Chondrocyte (in vitro differentiated cells): ENCODE measurements around the gene AURKAIP1. TPM values are rescaled to one million over a fixed set of nuclear protein-coding genes. Genes with fewer than 3 reads are reported as not detected.

Experiments
- DNase-seq: peaks from one replicate; pipeline ENCODE4 v3.0.0; 2021; ENCODE audit warnings: mixed read lengths, low spot score
- H3K27ac Mint-ChIP-seq: one replicate; pipeline ENCODE4 v1.8.0; 2021; ENCODE audit warnings: mild to moderate bottlenecking, moderate library complexity, mixed read lengths; ENCODE audit not compliant: unreplicated experiment
- H3K27me3 Mint-ChIP-seq: 2 replicates; pipeline ENCODE4 v1.8.0; 2021; ENCODE audit warnings: low read depth, mixed read lengths
- H3K36me3 Mint-ChIP-seq: 2 replicates; pipeline ENCODE4 v1.8.0; 2021; ENCODE audit warnings: low read depth, mixed read lengths
- H3K4me1 Mint-ChIP-seq: 2 replicates; pipeline ENCODE4 v1.8.0; 2021; ENCODE audit warnings: low read depth, mild to moderate bottlenecking, mixed read lengths
- H3K4me3 Mint-ChIP-seq: one replicate; pipeline ENCODE4 v1.8.0; 2021; ENCODE audit warnings: mild to moderate bottlenecking, moderate library complexity, mixed read lengths; ENCODE audit not compliant: unreplicated experiment
- H3K9me3 Mint-ChIP-seq: 2 replicates; pipeline ENCODE4 v1.8.0; 2021; ENCODE audit warnings: low read depth, mixed read lengths
- CTCF ChIP-seq: fragments of 200-600 bp; sonication (generic); IDR thresholded peaks from 2 replicates; pipeline ENCODE4 v1.5.0; 2021; ENCODE audit warnings: antibody characterized with exemption, mild to moderate bottlenecking, moderate library complexity
- total RNA-seq: library from RNA; stranded (reverse); gene quantifications from 3 replicates; pipeline ENCODE4 v1.2.1, GENCODE V29; 2021

Gene AURKAIP1
- total RNA-seq, 1 donor from 2014 or later: 89.0 TPM

- Mint-ChIP-seq H3K4me3 (no peak overlapping the region), H3K36me3 (no peaks in the 10 kb centered on the region)
- TF ChIP-seq CTCF: no peak
Observed at GRCh38 chr1:1360506-1361169, 14.4 kb downstream of the AURKAIP1 start.

DNA sequence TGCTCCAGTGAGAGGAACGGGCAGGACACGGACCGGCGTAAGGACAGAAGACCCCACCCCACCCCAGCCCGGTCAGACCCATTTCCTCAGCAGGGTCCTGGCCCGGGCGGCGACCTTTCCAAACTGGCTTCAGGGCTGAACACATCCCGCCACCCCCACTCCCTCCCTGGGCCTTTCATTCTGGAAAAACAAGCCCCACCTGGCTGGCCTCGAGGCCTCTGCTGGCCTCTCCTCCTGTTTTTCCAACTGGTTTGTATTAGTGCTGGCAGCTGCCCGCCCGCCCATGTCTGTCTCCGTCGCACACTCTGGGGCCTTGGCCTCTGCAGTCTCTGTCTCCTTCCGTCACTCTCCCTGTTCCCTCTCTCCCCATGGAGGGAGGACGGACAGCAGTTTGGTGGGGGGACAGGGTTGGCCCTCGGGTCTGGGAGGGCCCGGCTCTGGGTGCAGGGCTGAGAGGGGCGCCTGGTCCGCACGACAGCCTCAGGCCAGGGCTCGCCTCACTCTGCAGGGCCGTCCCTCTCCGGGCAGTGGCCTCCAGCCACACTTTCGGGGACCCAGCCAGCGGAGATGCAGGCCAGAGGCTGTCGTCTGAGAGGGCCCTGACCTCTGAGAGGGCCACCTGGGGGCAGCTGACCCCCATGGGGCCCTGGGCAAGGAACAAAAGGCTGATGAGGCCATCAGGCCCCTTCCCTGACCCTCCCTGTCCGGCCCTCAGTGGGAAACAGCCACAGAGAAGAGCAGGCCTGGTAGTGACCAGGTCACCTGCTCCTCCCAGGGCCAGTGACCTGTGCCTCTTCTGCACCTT, 15.1 kb downstream of the AURKAIP1 start:
- H3K27ac Mint-ChIP-seq: peak overlapping the region; percentile 89
- TF ChIP-seq CTCF: no peak
- no peaks in the 10 kb centered on the region for H3K9me3 Mint-ChIP-seq
- peak overlapping the region; percentile 44 for H3K4me3 Mint-ChIP-seq
- H3K4me1 Mint-ChIP-seq: peaks cover 48% of the 10 kb centered on the region
- no peak for DNase-seq
- no peaks in the 10 kb centered on the region for H3K27me3 Mint-ChIP-seq
- H3K36me3 Mint-ChIP-seq: no peaks in the 10 kb centered on the region

More at GRCh38 chr1:1360506-1361169, 14.4 kb downstream of the AURKAIP1 start:
- H3K27ac Mint-ChIP-seq: peak overlapping the region; percentile 89
- H3K9me3 Mint-ChIP-seq: no peaks in the 10 kb centered on the region
- H3K27me3 Mint-ChIP-seq: no peaks in the 10 kb centered on the region
- peaks cover 48% of the 10 kb centered on the region for H3K4me1 Mint-ChIP-seq
- no peak for DNase-seq

- TF ChIP-seq CTCF: no peak
- Mint-ChIP-seq H3K4me3 (peak overlapping the region; percentile 44), H3K36me3 (no peaks in the 10 kb centered on the region), H3K9me3 (no peaks in the 10 kb centered on the region), H3K4me1 (peaks cover 49% of the 10 kb centered on the region), H3K27me3 (no peaks in the 10 kb centered on the region), H3K27ac (peak overlapping the region; percentile 89)
- DNase-seq: no peak
Observed at GRCh38 chr1:1359308-1359663, 15.7 kb downstream of the AURKAIP1 start.

DNA sequence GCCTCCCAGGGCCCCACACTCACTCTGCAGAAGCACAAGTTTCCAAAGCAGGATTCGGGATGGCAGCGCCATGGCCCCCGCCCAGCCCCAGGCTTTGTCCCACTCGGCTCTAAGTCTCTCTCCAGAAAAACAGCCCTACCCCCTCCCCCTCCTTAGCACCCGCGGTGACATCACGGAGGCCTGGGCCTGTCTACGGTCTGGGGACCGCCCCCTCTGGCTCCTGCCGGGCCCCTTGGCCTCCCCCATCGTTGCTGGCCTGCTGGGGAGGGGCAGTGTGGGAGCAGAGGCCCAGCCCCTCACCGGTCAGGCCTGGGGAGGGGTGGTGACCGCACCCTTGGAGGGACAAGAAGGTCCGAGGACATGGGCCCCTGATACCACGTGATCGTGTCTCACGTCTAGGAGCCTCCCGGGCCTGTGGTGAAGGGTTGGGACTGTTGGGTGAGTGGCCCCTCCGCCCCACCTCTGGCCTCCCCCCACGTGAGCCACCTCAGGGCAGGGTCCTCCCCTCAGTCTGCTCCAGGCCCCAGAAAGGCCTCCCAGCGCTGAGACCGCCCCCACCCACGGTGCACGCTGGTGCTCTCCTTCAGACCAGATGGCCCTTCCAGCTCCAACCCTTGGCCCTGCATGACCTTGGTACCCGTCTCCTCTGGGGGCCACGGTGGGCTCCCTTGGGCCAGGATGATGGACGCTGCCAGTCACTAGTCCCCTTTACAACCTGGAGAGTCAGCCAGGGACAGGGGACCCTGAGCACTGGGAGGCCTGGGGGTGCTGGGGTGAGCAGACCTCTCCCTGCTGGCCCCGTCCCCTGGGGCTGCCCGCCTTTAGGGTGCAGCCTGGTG, 16.4 kb downstream of the AURKAIP1 start, which contains the start of gene MXRA8:
MXRA8 (minus strand) TSS at position 123 of the 839 bp plus-strand sequence; CDS start at position 72, 51 bp downstream.
- no peaks in the 10 kb centered on the region for H3K27me3 Mint-ChIP-seq
- peak within 1 kb of the TSS; percentile 82 for H3K4me3 Mint-ChIP-seq
- no peaks in the 10 kb centered on the region for H3K36me3 Mint-ChIP-seq
- peak within 1 kb of the TSS; percentile 89 for H3K27ac Mint-ChIP-seq
- H3K9me3 Mint-ChIP-seq: no peaks in the 10 kb centered on the region
- TF ChIP-seq CTCF: no peak
- H3K4me1 Mint-ChIP-seq: peaks cover 51% of the 10 kb centered on the region
- no peak for DNase-seq
